Activated CD8-positive, alpha-beta T cell treated with anti-CD3 and anti-CD28 coated beads, Interleukin-2, amount 10 ng/mL, durations not matched to agents 7 days and 5 days (primary cell): ENCODE data around the gene ANKS6. TPM values are rescaled to one million over a fixed set of nuclear protein-coding genes. Genes with fewer than 3 reads are reported as not detected.

Source experiments
- ATAC-seq: fragments of 150-1000 bp; cut with Tn5 transposase; one replicate; pipeline ENCODE4 v1.10.0; 2021; ENCODE audit warnings: moderate library complexity
- CTCF ChIA-PET: fragments of 350-600 bp; sonication (Branson Sonifier 250); formaldehyde crosslinking; loops from one replicate; lab custom pipeline; 2021; ENCODE audit warnings: antibody characterized with exemption; lab: Charles Lee
- POLR2A ChIA-PET: fragments of 350-600 bp; sonication (Branson Sonifier 250); formaldehyde crosslinking; loops from one replicate; lab custom pipeline; 2021; ENCODE audit warnings: antibody characterized with exemption; lab: Charles Lee
- DNase-seq: peaks from one replicate; pipeline ENCODE4 v3.0.0-alpha.2; 2020
- H3K27ac Mint-ChIP-seq: one replicate; pipeline ENCODE4 v1.8.0; 2021; ENCODE audit warnings: mild to moderate bottlenecking, mixed read lengths
- H3K27me3 Mint-ChIP-seq: one replicate; pipeline ENCODE4 v1.8.0; 2021; ENCODE audit warnings: low read depth, mixed read lengths
- H3K36me3 Mint-ChIP-seq: one replicate; pipeline ENCODE4 v1.8.0; 2021; ENCODE audit warnings: low read depth, mixed read lengths
- H3K4me1 Mint-ChIP-seq: one replicate; pipeline ENCODE4 v1.8.0; 2021; ENCODE audit warnings: low read depth, mixed read lengths
- H3K4me3 Mint-ChIP-seq: one replicate; pipeline ENCODE4 v1.8.0; 2021; ENCODE audit warnings: mild to moderate bottlenecking, mixed read lengths
- H3K9me3 Mint-ChIP-seq: one replicate; pipeline ENCODE4 v1.8.0; 2022; ENCODE audit warnings: mixed read lengths; ENCODE audit not compliant: insufficient read depth
- total RNA-seq, 2 experiments: library from RNA; stranded (reverse); gene quantifications; one replicate each; pipeline ENCODE4 v1.2.3, GENCODE V29; 2021

The ANKS6 gene
- total RNA-seq, 2 experiments from 2014 or later = 3.8 to 5.8 TPM

DNA sequence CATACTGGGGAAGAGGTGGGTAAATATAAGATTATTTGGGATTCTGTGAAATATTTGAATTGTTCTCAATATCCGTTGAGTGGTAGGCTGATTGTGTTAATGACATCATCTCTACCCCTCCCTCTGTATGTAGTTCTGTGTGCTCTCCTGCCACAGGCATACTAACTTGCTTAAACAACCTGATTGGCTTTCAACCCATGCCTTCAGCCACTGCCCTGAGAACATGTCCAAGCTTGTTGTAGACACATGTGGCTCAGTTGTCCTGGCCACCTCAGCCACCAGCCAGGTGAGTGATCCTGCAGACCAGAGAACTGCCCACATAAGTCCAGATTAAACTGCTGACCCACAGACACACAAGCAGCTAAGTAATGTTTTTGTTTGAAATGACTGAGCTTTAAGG lies 31.1 kb downstream of the ANKS6 start:
- no peaks in the 10 kb centered on the region for H3K4me1 Mint-ChIP-seq

DNA sequence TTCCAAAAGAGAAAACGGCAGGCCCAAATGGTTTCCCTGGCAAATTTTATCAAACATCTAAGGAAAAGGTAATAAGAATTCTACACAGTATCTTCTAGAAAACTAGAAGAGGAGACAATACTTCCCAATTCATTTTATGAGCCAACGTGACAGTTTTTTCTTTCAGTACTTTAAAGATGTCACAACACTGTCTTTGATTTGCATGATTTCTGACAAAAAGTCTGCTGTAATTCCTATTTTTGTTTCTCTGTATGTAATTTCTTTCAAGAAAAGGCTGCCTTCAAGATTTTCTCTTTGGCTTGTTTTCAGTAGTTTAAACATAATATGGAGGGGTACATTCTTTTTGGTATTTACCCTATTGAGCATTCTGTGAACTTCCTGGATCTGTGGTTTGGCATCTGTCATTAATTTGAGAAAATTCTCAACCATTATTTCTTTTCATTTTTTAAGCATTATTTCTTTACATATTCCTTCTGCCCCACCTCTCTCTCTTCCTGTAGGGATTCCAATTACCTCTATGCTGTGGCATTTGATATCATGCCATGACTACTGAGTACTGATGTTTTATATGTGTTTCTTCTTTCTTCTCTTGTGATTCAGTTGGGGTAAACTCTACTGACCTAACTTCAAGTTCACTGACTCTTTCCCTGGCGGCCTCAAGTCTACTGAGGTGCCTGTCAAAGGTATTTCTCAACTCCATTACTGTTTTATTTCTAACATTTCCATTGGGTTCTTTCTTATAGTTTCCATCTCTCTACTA lies 32.2 kb downstream of the ANKS6 start:
- Mint-ChIP-seq H3K4me1 (no peaks in the 10 kb centered on the region), H3K27ac (no peak overlapping the region), H3K9me3 (no peaks in the 10 kb centered on the region), H3K4me3 (no peak overlapping the region), H3K27me3 (no peaks in the 10 kb centered on the region), H3K36me3 (no peaks in the 10 kb centered on the region)
- ChIA-PET POLR2A (no interaction called here), CTCF (interaction anchor here (3.6 kb wide), 1 partner anchor 11 kb away, joined by 31 read pairs; no protein-coding TSS in a partner anchor)
- ATAC-seq (no peak), DNase-seq (no peak)

More for the DNA sequence above, 31.1 kb downstream of the ANKS6 start:
- ATAC-seq (no peak), DNase-seq (no peak)
- H3K27ac Mint-ChIP-seq = no peak overlapping the region
- H3K36me3 Mint-ChIP-seq = no peaks in the 10 kb centered on the region
- ChIA-PET CTCF (interaction anchor here (3.6 kb wide), 1 partner anchor 10 kb away, joined by 31 read pairs; no protein-coding TSS in a partner anchor), POLR2A (no interaction called here)
- H3K27me3 Mint-ChIP-seq = no peaks in the 10 kb centered on the region
- no peak overlapping the region for H3K4me3 Mint-ChIP-seq
- no peaks in the 10 kb centered on the region for H3K9me3 Mint-ChIP-seq

DNA sequence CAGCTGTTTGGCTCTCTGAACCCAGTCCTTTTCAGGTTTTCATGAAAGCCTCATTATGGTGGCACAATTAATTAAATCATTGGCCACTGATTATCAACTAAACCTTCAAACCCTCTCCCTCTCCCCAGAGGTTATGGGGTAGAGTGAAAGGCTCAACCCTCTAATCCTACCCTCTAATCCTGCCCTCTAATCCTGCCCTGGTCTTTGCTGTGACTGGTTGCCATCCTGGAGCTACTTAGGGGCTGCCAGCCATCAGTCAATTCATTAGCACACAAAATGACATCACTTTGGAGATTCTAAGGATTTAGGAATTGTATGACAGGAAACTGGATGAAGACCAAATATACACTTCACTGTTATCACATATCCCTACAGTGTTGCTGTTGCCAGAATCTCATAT lies 36.1 kb downstream of the ANKS6 start:
- H3K27me3 Mint-ChIP-seq = no peaks in the 10 kb centered on the region
- no peaks in the 10 kb centered on the region for H3K36me3 Mint-ChIP-seq
- ChIA-PET POLR2A (no interaction called here), CTCF (interaction anchor here (4.0 kb wide), 1 partner anchor 14 kb away, joined by 31 read pairs; no protein-coding TSS in a partner anchor)
- peaks cover 5% of the 10 kb centered on the region for H3K9me3 Mint-ChIP-seq
- no peak overlapping the region for H3K27ac Mint-ChIP-seq
- ATAC-seq (no peak), DNase-seq (no peak)
- H3K4me3 Mint-ChIP-seq = no peak overlapping the region
- H3K4me1 Mint-ChIP-seq = no peaks in the 10 kb centered on the region

DNA sequence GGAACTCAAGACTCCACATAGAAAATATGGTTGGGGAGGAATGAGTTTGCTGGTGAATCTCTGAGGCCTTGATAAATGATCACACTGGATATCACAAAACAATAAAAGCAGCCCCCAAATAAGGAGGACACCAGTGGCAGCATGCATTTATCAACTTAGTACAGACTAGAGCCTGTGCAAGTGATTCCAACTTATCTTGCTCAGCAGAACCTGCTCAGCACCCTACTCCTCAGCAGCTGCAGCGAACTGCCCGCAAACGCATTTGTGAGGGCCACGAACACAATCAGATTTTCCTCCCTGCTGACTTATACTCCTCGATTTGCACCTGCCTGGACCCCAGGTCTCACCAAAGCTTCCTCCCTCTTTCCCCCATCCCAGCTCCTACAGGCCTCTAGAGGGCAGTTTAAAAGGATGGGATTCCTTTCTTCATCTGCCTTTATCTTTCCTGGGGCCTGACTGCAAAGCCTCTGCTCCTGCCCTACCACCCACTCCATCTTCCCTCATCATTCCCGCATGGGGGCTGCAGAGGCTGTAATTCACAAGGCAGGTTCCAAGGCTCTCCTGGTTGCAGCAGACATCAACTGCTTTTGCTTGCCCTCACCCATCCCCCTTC lies 41.2 kb downstream of the ANKS6 start:
- DNase-seq (no peak), ATAC-seq (no peak)
- H3K36me3 Mint-ChIP-seq = no peaks in the 10 kb centered on the region
- ChIA-PET POLR2A (no interaction called here), CTCF (no interaction called here)
- no peaks in the 10 kb centered on the region for H3K27me3 Mint-ChIP-seq
- no peaks in the 10 kb centered on the region for H3K4me1 Mint-ChIP-seq
- peaks cover 5% of the 10 kb centered on the region for H3K9me3 Mint-ChIP-seq
- H3K4me3 Mint-ChIP-seq = no peak overlapping the region
- no peak overlapping the region for H3K27ac Mint-ChIP-seq

DNA sequence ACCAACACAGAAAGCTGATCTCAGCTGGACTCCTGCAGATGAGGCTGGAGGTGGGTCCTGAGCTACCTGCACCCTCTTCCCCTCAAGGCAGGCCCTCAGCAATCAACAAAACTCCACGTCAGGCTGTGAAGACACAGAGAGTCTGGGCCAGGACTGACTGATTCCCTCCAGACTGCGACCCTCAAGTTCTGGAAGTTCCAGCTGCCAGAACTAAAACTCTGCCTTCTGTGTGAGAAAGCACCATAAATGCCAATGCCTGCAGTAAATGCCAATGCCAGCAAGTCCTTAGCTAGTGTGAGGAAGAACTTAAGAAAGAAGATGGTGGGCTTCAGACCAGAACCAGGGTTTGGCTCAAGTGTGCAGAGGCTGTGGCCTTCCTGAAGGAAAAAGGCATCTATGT lies 45.1 kb downstream of the ANKS6 start:
- ChIA-PET CTCF (no interaction called here), POLR2A (no interaction called here)
- Mint-ChIP-seq H3K36me3 (no peaks in the 10 kb centered on the region), H3K27ac (no peak overlapping the region), H3K4me1 (no peaks in the 10 kb centered on the region), H3K27me3 (no peaks in the 10 kb centered on the region), H3K4me3 (no peak overlapping the region), H3K9me3 (no peaks in the 10 kb centered on the region)
- ATAC-seq (no peak), DNase-seq (no peak)

DNA sequence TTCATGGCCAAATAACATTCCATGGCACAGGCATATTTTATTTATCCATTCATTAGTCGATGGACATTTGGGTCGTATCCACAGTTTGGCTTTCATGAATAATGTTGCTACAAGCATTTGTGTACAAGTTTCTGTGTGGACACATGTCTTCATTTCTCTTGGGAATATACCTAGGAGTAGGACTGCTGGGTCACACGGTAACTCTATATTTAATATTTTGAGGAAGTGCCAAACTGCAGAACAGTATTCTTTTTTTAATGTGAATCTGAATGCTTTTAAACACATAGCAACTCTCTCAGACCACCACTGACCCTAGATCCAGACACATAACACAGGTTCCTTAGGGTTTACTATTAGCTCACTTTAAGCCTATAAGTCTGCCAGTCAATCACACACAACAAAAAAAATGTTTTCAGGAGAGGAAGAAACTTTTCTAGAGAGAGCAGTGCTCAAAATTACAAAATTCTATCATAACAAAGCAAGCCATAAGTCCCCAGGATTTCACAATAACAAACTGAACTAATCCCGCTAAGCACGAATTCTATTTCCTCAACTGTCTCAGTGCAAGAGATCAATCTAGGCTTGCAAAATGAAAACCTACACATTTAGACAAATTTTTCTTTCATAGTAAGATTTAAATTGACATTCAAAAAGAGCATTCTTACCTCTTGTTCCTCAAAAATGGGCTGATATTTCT lies 45.8 kb downstream of the ANKS6 start:
- Mint-ChIP-seq H3K4me3 (no peak overlapping the region), H3K9me3 (no peaks in the 10 kb centered on the region), H3K4me1 (no peaks in the 10 kb centered on the region), H3K27me3 (no peaks in the 10 kb centered on the region), H3K27ac (no peak overlapping the region), H3K36me3 (no peaks in the 10 kb centered on the region)
- CTCF ChIA-PET = no interaction called here
- no peak for DNase-seq
- POLR2A ChIA-PET = no interaction called here
- ATAC-seq = no peak

DNA sequence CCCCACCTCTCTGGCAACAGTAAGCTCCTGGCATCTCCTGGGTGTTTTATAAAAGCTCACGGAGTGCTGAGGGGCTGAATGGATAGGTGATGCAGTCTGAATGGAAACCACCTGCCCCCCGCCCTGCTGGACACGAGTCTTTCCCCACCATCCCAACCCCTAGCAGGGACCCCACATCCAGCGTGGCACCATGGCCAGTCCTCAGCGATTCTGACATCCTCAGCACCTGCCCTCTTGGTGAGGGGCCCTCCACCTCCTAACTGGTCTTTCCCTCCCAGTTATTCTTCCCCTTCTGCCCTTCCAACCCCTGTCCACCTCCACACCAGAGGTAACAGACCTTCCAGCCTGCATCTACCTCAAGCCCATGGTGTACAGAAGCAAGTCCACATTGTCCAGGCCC lies 48.9 kb downstream of the ANKS6 start:
- no peaks in the 10 kb centered on the region for H3K27me3 Mint-ChIP-seq
- POLR2A ChIA-PET = no interaction called here
- H3K4me1 Mint-ChIP-seq = no peaks in the 10 kb centered on the region
- H3K36me3 Mint-ChIP-seq = no peaks in the 10 kb centered on the region
- H3K4me3 Mint-ChIP-seq = no peak overlapping the region
- no peak overlapping the region for H3K27ac Mint-ChIP-seq
- no peaks in the 10 kb centered on the region for H3K9me3 Mint-ChIP-seq
- CTCF ChIA-PET = interaction anchor here (1.8 kb wide), 1 partner anchor 27 kb away, joined by 4 read pairs; no protein-coding TSS in a partner anchor
- no peak for DNase-seq
- ATAC-seq = no peak

DNA sequence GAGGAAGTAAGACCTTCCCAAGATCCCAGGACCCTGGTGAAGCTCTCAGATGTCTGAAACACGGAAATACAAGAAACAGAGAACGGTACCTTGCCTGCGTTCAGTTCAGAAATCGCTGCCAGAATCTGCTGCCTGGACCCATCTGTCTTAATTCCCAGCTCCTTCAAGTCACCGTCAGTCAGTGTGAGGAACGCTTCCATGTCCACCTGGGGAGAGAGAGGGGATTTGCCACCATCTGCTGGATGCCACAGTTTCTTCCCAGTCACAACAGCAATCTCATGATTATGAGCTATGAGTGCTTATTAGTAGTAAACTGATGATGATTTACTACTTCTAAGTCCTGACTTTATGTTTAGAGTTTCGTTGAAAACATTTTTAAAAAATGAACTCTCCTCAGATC lies 50.9 kb downstream of the ANKS6 start:
- H3K4me3 Mint-ChIP-seq = no peak overlapping the region
- CTCF ChIA-PET = interaction anchor here (2.2 kb wide), 1 partner anchor 31 kb away, joined by 5 read pairs; no protein-coding TSS in a partner anchor
- no peak for DNase-seq

DNA sequence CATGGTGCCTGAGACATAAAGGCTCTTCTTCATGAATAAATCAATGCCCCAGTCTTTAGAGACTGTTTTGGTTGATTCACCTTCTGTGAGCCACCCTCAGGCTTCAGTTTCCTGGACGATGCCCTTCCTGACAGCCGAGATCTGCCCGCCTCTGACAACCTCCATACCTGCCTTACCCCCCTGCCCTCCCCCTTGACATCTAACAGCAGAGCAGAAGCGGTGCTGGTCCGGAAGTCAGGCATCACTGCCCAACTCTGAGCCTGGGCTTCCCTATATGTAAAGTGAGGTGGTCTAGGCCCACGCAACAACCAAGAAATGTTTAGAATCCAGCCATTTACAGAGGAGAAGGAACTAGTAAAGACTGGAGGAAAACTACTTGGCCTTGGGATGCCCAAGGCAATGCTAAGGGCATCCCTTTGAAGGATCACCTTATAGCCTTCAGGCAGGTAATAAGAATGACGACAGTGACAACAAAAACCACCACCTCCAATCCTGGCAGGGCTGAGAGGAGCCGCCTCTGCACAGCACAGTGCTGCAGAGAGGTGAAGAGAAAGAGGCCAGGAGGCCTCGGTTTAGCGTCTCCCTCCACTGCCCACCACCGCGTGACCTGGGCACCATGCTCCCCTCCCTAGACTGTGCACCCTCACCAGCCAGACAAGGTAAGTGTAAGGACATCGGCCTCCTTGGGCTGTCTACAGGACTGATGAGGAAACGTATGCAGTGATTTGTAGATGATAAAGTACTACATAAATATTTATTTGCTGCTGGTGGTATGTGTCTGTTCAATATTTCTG lies 52.3 kb downstream of the ANKS6 start:
- Mint-ChIP-seq H3K36me3 (no peaks in the 10 kb centered on the region), H3K27ac (no peak overlapping the region), H3K9me3 (no peaks in the 10 kb centered on the region), H3K4me3 (no peak overlapping the region), H3K27me3 (no peaks in the 10 kb centered on the region), H3K4me1 (no peaks in the 10 kb centered on the region)
- ChIA-PET CTCF (no interaction called here), POLR2A (no interaction called here)
- DNase-seq (no peak), ATAC-seq (no peak)

More for the DNA sequence above, 50.9 kb downstream of the ANKS6 start:
- ATAC-seq = no peak
- Mint-ChIP-seq H3K36me3 (no peaks in the 10 kb centered on the region), H3K27me3 (no peaks in the 10 kb centered on the region), H3K4me1 (no peaks in the 10 kb centered on the region), H3K9me3 (no peaks in the 10 kb centered on the region), H3K27ac (no peak overlapping the region)
- POLR2A ChIA-PET = no interaction called here

DNA sequence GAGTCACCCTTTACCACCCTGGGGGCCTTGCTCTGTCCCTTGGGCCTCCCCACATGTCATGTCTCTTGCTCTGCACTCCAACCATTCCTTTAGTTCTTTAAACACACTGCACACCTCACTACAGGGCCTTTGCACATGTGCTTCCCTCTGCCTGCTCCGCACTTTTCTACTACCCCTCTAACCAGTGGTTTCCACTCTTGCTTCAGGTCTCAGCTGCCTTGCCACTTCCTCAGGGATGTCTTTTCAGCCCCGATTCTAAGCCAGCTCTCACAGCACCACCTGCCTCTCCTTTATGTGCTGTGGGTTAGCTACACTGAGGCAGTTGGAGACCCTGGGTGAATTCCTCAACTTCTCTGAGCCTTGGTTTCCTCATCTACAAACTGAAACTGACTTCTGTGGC lies 53.0 kb downstream of the ANKS6 start:
- H3K27ac Mint-ChIP-seq = no peak overlapping the region
- no peaks in the 10 kb centered on the region for H3K27me3 Mint-ChIP-seq
- H3K9me3 Mint-ChIP-seq = no peaks in the 10 kb centered on the region
- no peaks in the 10 kb centered on the region for H3K4me1 Mint-ChIP-seq
- ChIA-PET CTCF (no interaction called here), POLR2A (no interaction called here)
- no peaks in the 10 kb centered on the region for H3K36me3 Mint-ChIP-seq
- DNase-seq (no peak), ATAC-seq (no peak)
- no peak overlapping the region for H3K4me3 Mint-ChIP-seq

DNA sequence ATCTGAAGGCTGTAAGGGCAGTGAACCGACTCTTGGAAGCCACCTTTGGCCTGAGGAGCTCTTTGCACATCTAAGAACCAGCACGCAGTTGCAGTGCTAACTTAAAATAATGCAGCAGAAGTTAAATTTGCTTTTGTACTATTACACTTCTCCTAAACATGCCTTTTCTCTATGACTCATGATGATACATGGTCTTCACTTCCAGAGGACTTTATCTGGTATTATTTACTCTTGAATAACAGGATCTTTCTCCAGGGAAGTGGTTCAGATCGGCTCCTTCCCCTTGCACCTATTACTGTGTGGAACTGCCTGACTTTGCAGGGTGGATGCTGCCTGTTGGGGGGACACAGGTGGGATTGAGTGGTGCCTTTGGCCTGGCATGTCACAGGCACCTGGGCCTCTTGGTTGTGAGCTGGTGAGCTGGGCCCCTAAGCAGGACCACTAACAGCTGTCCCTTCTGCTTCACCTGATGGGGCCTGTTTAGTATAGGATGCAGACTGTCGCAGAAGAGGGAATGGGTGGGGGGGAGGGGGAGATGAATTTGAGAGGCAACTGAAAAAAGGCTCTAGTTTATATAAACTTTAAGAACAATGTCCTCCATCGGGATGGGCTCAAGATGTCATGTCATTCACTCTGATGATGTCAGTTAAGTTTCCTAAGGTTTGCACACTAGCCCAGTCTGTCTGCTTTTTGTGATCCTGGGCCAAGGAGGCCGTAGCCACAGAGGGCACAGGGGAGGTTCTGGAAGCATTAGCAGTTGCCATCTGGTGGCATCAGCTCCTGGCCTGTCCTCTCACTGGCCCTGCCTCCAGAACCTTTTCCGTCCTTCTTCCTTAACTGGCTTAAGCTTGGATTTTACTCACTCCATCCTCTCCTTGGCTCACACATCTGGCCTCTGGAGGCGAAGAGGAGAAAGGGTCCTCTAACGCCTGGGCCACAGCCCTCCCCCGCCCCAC lies 53.8 kb downstream of the ANKS6 start:
- Mint-ChIP-seq H3K36me3 (no peaks in the 10 kb centered on the region), H3K27me3 (no peaks in the 10 kb centered on the region), H3K27ac (no peak overlapping the region), H3K4me1 (no peaks in the 10 kb centered on the region), H3K4me3 (no peak overlapping the region), H3K9me3 (no peaks in the 10 kb centered on the region)
- no peak for ATAC-seq
- CTCF ChIA-PET = no interaction called here
- no peak for DNase-seq
- POLR2A ChIA-PET = no interaction called here
